Umbilical cord (tissue), 2 donors: ENCODE data around the gene TNK1. TPM values are rescaled to one million over a fixed set of nuclear protein-coding genes. Genes with fewer than 3 reads are reported as not detected.

Source experiments
- DNase-seq: peaks from one replicate; pipeline ENCODE4 v3.0.0-alpha.2; 2015; ENCODE audit warnings: low spot score
- total RNA-seq: library from RNA; depleted of rRNA; stranded (reverse); fragments of >200 nt; gene quantifications from one replicate; pipeline ENCODE4 v1.2.3, GENCODE V29; 2014; ENCODE audit warnings: low replicate concordance; ENCODE audit not compliant: insufficient read depth

Gene TNK1
- total RNA-seq, 1 donor from 2014 or later, result 12.8 TPM

GRCh38 chr17:7391307-7391706 lies 10.4 kb downstream of the TNK1 start:
- no peak for DNase-seq

- DNase-seq, result no peak
Observed at GRCh38 chr17:7392696-7393612, 12.1 kb downstream of the TNK1 start.

GRCh38 chr17:7393613-7394451 lies 12.9 kb downstream of the TNK1 start:
- peak; percentile 41 for DNase-seq

- peak; percentile 91 for DNase-seq
Observed at GRCh38 chr17:7394452-7395191, 13.7 kb downstream of the TNK1 start, which contains the start of gene PLSCR3. TSS of gene PLSCR3 (minus strand) at chr17:7394525. CDS start at chr17:7394110, 415 bp downstream.

- no peak for DNase-seq
Observed at GRCh38 chr17:7396147-7396546, 15.3 kb downstream of the TNK1 start.

DNA sequence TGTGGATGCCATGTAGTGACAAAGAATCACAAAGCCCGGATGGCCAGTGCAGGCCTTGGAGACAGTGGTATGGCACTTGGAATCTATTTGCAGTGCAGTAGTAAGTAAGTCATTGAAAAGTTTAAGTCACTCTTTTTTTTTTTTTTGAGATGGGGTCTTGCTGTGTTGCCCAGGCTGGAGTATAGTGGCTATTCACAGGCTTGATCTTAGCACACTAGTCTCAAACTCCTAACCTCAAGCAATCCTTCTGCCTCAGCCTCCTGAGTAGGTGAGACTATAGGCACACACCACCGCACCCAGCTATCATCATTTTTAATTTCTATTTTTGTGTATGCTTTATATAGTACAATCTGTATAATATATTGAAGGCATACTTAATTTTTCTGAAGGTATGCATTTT lies 17.7 kb downstream of the TNK1 start:
- no peak for DNase-seq

DNA sequence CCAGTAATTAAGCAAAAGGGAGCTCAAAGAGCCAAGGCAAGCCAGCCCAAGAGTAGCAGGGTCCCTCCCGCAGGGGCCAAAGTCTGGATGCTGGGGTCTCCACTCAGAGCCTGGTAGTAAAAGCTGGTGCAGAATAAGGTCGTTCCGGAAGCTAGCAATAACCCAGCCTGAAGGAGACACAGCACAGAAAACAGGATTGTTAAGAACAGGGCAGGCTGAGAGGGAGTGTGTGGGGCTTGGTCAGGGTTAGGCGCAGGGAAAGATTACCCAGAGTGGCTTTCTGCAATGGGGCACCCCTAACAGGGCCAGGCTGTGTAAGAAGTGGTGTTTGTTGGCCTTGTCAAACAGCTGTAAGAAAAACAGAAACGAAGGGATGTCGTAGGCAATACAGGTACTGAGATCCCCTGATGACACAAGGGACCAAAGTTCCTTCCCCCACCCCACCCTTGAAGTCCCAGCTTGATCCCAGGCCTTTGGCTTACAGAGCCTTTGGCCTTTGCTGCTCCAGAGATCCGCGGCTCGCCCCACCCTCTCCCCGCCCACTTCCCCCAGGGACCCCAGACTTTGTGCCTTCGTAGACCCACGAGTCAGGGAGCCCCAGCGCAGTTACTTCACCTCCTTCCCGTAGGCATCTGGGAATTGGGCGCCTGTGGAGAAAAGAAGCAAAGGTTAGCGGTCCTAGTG lies 22.3 kb downstream of the TNK1 start:
- no peak for DNase-seq

- no peak for DNase-seq
Observed at GRCh38 chr17:7403727-7403976, 22.8 kb downstream of the TNK1 start.

DNA sequence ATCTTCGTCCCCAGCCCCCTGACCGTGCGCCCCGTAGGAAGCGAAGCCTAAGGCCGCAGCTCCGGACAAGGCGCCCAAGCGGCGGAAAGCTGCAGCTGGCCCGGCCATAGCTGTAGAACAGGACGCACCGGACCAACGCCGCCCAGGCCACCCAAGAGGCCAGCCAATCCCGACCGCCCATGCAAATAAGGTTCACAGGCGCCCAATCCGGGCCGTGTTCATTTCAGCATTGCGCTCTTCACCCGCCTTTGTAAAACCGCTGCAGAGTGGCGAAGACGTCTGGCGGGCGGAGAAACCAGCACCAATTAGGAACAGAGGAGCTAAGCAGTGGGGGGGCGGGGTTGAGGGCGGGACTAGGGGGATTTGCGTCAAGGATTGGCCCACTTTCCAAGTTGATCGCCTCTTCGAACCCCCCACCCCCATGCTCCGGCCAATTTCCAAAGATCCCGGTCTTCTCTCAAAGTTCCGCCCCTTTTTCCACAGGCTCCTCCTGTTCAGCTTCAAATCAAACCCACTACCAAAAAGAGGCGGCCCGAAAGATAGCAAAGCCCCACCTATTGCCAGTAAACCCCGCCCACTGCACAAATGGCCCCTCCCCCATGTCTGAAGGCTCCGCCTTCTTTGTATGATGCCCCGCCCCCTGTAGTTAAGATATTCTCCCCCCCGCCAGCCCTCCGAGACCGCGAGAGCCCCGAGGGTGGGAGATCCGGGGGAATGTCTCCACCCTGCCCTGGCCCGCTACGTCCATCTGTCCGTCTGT lies 23.3 kb downstream of the TNK1 start, which contains the start of gene TMEM256:
Gene TMEM256, minus strand, starts transcription at position 121 of the 760 bp plus-strand sequence. Its CDS starts 13 bp downstream, at position 108.
- peak; percentile 100 for DNase-seq

- peak; percentile 68 for DNase-seq
Observed at GRCh38 chr17:7404737-7405349, 24.0 kb downstream of the TNK1 start.

DNA sequence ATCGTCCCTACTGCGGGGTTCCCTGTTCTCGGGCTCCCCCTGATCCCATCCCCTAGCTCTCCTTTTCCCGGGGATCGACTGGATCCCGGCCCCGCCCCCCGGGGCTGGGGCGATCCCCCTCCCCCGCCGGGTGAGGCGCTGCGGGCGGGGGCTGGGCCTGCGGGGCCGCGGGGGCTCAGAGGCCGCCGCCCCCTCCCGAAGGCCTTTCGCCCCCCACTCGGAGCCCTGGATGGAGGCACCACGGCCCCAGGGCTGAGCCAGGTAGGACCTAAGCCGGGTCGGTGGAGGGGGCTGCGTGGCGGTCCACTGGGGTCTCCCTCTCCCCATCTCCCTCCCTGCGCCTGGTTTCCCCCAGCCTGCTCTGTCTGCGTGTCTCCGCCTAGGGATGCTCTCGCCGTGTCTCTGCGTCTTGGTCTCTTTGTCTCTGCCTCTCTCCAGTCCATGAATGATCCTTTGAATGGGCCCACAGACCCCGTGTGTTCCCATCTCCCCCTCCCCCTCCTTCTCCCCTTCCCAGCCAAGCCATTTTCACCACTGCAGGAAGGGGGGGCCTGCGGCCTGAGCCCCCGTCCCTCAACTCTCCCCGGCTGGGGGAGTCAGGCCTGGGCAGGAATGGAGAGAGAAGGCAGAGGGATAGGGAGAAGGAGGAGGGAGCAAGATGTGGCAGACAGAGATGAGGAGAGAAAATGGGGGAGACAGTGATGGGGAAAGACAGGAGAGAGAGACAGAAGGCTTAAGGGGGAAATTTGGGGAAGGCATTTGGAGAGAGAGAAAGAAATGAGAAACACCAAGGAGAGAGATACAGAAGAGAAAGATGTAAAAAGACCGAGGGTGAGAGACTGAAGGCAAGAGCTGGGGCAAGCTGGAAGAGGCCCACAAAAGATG lies 24.7 kb downstream of the TNK1 start:
- peak; percentile 44 for DNase-seq

- DNase-seq, result no peak
Observed at GRCh38 chr17:7406235-7406825, 25.4 kb downstream of the TNK1 start.

DNA sequence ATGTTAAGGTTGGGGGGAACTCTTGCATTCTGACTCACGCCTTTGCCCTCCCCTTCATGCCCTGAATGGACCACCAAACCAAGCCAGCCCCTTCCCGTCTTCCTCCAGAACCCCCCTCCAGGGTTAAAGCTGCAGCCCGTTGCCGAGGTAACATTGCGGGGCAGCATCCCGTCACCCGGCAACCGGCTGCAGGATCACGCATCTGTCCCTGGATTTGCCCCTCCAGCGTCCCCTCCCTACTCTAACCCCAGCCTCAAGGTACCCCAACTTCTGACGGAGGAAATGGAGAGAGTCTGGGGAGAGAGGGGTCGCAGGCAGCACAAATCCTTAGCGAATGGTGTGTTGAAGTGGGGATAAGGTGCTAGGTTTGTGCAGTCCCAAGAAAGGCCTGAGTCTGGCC lies 26.2 kb downstream of the TNK1 start:
- no peak for DNase-seq

DNA sequence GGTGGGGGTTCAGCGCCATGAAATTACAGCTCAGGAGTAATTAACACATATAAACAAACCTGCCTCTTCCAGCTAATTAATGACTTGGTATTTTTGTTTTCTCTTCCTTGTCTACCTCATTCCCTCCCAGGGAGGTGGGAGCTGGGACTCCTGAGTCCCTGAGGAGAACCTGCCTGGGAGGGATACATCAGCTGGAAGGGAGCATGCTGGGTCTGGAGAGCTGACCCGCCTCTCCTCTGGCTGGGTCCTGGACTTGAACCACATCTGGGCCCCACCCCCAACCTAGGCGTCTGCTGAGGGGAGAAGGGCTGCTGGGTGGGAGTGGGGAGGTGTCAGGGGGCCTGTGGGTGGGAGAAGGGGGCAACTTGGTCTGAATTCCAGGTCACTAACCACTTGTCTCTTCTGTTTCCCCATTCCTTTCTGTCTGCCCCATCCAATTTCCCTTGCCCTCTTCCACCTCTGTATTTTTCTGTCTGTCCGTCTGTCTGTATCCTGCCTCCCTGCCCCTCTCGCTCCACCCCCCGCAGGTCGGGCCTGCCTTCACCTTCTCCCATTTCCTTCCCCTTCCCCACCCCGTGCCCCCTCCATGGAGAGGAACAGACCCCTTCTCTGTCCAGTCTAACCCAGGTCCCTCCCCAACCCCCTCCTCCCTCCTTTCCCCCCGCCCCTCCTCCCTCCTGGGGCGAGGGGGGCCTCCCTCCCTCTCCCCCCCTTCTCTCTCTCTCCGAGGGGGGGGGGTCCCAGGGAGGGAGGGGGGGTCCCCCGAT lies 26.8 kb downstream of the TNK1 start, which contains the start of gene NLGN2:
Gene NLGN2, plus strand, starts transcription at position 361 of the 767 bp plus-strand sequence. CDS start 411 bp downstream, outside the sequence.
- DNase-seq, result no peak

- DNase-seq, result no peak
Observed at GRCh38 chr17:7408252-7408727, 27.4 kb downstream of the TNK1 start.

- no peak for DNase-seq
Observed at GRCh38 chr17:7408863-7409262, 28.0 kb downstream of the TNK1 start.

GRCh38 chr17:7409716-7410115 lies 28.8 kb downstream of the TNK1 start:
- no peak for DNase-seq
